K562 (cell line): ENCODE results near the gene TNPO3. TPM values are rescaled to one million over a fixed set of nuclear protein-coding genes. Genes with fewer than 3 reads are reported as not detected.

ENCODE experiments used
- ARID1B ChIP-seq: fragments of 450-650 bp; IDR thresholded peaks from 2 replicates; pipeline ENCODE4 v1.6.1; 2016; ENCODE audit warnings: antibody characterized with exemption, mild to moderate bottlenecking, inconsistent platforms
- CBX2 ChIP-seq: fragments of 200-600 bp; sonication (generic); IDR thresholded peaks from one replicate; pipeline ENCODE4 v1.6.1; 2012; ENCODE audit warnings: mild to moderate bottlenecking, low read length, inconsistent platforms; ENCODE audit not compliant: insufficient read depth, poor library complexity, severe bottlenecking
- CBX8 ChIP-seq: fragments of 200-600 bp; sonication (generic); IDR thresholded peaks from 2 replicates; pipeline ENCODE4 v1.6.1; 2012; ENCODE audit warnings: borderline replicate concordance, mixed run types, low read depth, mild to moderate bottlenecking, moderate library complexity, mixed read lengths, low read length, control low read depth, inconsistent platforms; ENCODE audit not compliant: poor library complexity, severe bottlenecking; ENCODE audit errors: extremely low read depth
- E2F3 ChIP-seq: fragments of 250-450 bp; sonication (Bioruptor Pico); IDR thresholded peaks from 2 replicates; pipeline ENCODE4 v1.4.0; 2020; ENCODE audit warnings: mild to moderate bottlenecking
- FOXA3 ChIP-seq, 2 experiments: fragments of 450-650 bp in 1 of 2; sonication (generic) in 1 of 2; formaldehyde crosslinking; IDR thresholded peaks in 1 of 2; conservative IDR thresholded peaks in 1 of 2; 2 replicates each; pipeline versions ENCODE4 v1.4.0 to v1.8.0; 2020 to 2022; ENCODE audit warnings: mild to moderate bottlenecking in 2 of 2, missing genetic modification reagents in 1 of 2
- HDAC2 ChIP-seq: fragments of 450-650 bp; IDR thresholded peaks from 2 replicates; pipeline ENCODE4 v1.6.1; 2016; ENCODE audit warnings: mild to moderate bottlenecking
- JUN ChIP-seq, 2 experiments: sonication (generic) in 1 of 2; formaldehyde crosslinking in 1 of 2; IDR thresholded peaks; 2 replicates each; pipeline versions ENCODE4 v1.6.1 to v1.8.0; 2012 to 2022; ENCODE audit warnings: borderline replicate concordance in 2 of 2, mild to moderate bottlenecking in 2 of 2, improper control_type of control experiment in 1 of 2, low read depth in 1 of 2, low read length in 1 of 2, missing genetic modification reagents in 1 of 2
- JUND ChIP-seq, 2 experiments: IDR thresholded peaks; 2 replicates in 1 of 2; 3 replicates in 1 of 2; pipeline ENCODE4 v1.6.1; 2011; ENCODE audit warnings: borderline replicate concordance in 2 of 2, low read depth in 2 of 2, low read length in 2 of 2, improper control_type of control experiment in 1 of 2, missing biosample characterization in 1 of 2, missing genetic modification characterization in 1 of 2, missing genetic modification reagents in 1 of 2
- MBD2 ChIP-seq: sonication (generic); IDR thresholded peaks from 2 replicates; pipeline ENCODE4 v1.6.1; 2016; ENCODE audit warnings: low read depth, borderline replicate concordance
- MLX ChIP-seq, 2 experiments: fragments of 450-650 bp in 1 of 2; sonication (generic) in 1 of 2; formaldehyde crosslinking; conservative IDR thresholded peaks; 2 replicates each; pipeline versions ENCODE4 v1.4.0 to v1.8.1; 2020 to 2022; ENCODE audit warnings: mild to moderate bottlenecking in 1 of 2, missing genetic modification reagents in 1 of 2
- MXI1 ChIP-seq: IDR thresholded peaks from 2 replicates; pipeline ENCODE4 v1.6.1; 2011; ENCODE audit warnings: low read depth, mild to moderate bottlenecking, improper control_type of control experiment, low read length
- RFX1 ChIP-seq: fragments of 450-650 bp; IDR thresholded peaks from 2 replicates; pipeline ENCODE4 v1.6.1; 2016; ENCODE audit warnings: mild to moderate bottlenecking, moderate library complexity
- SMARCA5 ChIP-seq: fragments of 450-650 bp; IDR thresholded peaks from 2 replicates; pipeline ENCODE4 v1.6.1; 2016
- SOX6 ChIP-seq: fragments of 450-650 bp; IDR thresholded peaks from 2 replicates; pipeline ENCODE4 v1.6.1; 2014; ENCODE audit warnings: mild to moderate bottlenecking
- TGIF2 ChIP-seq: sonication (generic); formaldehyde crosslinking; IDR thresholded peaks from 2 replicates; pipeline ENCODE4 v1.8.1; 2022; ENCODE audit warnings: mild to moderate bottlenecking, missing genetic modification reagents, moderate library complexity
- ZNF224 ChIP-seq: sonication (generic); formaldehyde crosslinking; IDR thresholded peaks from 2 replicates; pipeline ENCODE4 v1.8.0; 2022; ENCODE audit warnings: mild to moderate bottlenecking, missing genetic modification reagents
- polyA plus RNA-seq, 8 experiments: library from polyadenylated mRNA; depleted of rRNA in 4 of 8; stranded (reverse) in 5 of 8; unstranded in 3 of 8; fragments of >200 nt; fragmentation: Nextera tagmentation in 2 of 8; fragmentation: Illumina TruSeq in 1 of 8; extraction: Ambion mirVana in 2 of 8; extraction: Trizol in 1 of 8; gene quantifications; 2 replicates each; pipeline versions ENCODE4 v1.2.1 to v1.2.3, GENCODE V29; 2011 to 2014; ENCODE audit warnings: inconsistent platforms in 1 of 8, missing spikeins in 1 of 8
- total RNA-seq, 7 experiments: library from RNA; depleted of rRNA in 6 of 7; stranded (reverse); fragments of >200 nt in 6 of 7; fragmentation: Illumina TruSeq in 2 of 7; extraction: Trizol in 2 of 7; gene quantifications; 2 replicates each; pipeline versions ENCODE4 v1.2.1 to v1.2.3, GENCODE V29; 2011 to 2021; ENCODE audit warnings: low replicate concordance in 1 of 7
- TF ChIP-seq, protein P1 (sequence below): sonication (generic); formaldehyde crosslinking; IDR thresholded peaks from 2 replicates; pipeline ENCODE4 v1.8.0; 2023; ENCODE audit warnings: mild to moderate bottlenecking, missing genetic modification reagents
- TF ChIP-seq, protein P2 (sequence below): fragments of 250-450 bp; sonication (Bioruptor Pico); IDR thresholded peaks from 2 replicates; pipeline ENCODE4 v1.8.0; 2022; ENCODE audit warnings: moderate library complexity, mild to moderate bottlenecking, inconsistent platforms
- TF ChIP-seq, protein P3 (sequence below): fragments of 200-800 bp; sonication (Bioruptor generic); IDR thresholded peaks from 2 replicates; pipeline ENCODE4 v1.6.1; 2017; ENCODE audit warnings: missing genetic modification characterization, missing compliant biosample characterization

TNPO3 gene
- total and polyA plus RNA-seq, 9 of the 15 experiments (the other 6 are each of a cell fraction or from before 2014, with no cell fraction given) = 35.8 to 125 (median 110) TPM

DNA sequence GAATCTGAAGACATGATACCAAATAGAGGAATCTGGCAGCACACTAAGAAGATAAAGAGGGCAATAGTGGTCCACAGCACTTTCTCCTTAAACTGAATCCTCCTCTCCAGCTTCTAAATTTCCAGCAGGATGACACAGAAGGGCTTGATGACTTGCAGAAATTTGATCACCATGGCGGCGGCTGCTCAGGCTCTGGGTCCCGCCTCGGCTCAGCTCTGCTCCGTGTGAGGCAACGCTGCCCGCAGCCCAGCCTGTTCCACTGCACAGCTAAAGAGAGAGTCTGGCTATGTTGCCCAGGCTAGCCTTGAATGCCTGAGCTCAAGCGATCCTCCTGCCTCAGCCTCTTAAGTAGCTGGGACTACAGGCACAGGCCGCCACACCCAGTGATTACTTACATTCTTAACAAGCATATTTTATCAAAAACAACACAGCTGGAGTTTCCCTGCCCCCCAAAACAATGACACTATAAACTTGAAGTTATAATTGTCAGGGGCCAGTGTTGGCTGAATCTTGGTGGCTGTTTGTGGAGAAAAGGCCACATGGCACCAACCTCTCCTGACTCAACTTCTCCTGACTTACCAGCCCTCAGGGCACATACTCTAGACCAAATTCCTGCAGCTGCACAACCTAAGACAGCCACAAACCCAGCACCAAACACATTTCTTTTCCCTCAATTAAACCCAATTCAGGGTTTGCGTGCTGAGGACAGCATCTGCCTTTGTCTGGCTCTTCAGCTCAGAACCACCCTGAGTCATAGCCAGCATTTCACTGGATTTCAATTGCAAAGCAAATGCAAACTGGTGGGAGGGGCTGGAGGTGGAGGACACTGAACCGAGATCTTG lies 11.6 kb upstream of the TNPO3 start (continued):
- TF ChIP-seq SOX6 = peak; percentile 39; the same call in 1 of the 2 replicates
- TF ChIP-seq, protein P1, sequence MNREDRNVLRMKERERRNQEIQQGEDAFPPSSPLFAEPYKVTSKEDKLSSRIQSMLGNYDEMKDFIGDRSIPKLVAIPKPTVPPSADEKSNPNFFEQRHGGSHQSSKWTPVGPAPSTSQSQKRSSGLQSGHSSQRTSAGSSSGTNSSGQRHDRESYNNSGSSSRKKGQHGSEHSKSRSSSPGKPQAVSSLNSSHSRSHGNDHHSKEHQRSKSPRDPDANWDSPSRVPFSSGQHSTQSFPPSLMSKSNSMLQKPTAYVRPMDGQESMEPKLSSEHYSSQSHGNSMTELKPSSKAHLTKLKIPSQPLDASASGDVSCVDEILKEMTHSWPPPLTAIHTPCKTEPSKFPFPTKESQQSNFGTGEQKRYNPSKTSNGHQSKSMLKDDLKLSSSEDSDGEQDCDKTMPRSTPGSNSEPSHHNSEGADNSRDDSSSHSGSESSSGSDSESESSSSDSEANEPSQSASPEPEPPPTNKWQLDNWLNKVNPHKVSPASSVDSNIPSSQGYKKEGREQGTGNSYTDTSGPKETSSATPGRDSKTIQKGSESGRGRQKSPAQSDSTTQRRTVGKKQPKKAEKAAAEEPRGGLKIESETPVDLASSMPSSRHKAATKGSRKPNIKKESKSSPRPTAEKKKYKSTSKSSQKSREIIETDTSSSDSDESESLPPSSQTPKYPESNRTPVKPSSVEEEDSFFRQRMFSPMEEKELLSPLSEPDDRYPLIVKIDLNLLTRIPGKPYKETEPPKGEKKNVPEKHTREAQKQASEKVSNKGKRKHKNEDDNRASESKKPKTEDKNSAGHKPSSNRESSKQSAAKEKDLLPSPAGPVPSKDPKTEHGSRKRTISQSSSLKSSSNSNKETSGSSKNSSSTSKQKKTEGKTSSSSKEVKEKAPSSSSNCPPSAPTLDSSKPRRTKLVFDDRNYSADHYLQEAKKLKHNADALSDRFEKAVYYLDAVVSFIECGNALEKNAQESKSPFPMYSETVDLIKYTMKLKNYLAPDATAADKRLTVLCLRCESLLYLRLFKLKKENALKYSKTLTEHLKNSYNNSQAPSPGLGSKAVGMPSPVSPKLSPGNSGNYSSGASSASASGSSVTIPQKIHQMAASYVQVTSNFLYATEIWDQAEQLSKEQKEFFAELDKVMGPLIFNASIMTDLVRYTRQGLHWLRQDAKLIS (CRISPR knock-in tag) = 0 out of 2 replicates have a peak, but pooled peaks have one; percentile 81
- TF ChIP-seq E2F3 = peak; percentile 45; the same call in 1 of the 2 replicates
- TF ChIP-seq CBX8 = no peak
- no peak for TF ChIP-seq CBX2
- no peak for TF ChIP-seq MXI1
- TF ChIP-seq MLX (CRISPR knock-in tag; conservative IDR thresholded peaks at IDR 0.05) = no peak
- TF ChIP-seq JUN (IDR thresholded peaks at IDR 0.05; ENCODE audit: borderline replicate concordance, low read depth, low read length) = peak; percentile 93
- peak; percentile 92; the same call in 1 of the 2 replicates for TF ChIP-seq JUN (CRISPR knock-in tag; IDR thresholded peaks at IDR 0.05; ENCODE audit: borderline replicate concordance)
- peak; percentile 78 for TF ChIP-seq RFX1
- TF ChIP-seq, protein P2, sequence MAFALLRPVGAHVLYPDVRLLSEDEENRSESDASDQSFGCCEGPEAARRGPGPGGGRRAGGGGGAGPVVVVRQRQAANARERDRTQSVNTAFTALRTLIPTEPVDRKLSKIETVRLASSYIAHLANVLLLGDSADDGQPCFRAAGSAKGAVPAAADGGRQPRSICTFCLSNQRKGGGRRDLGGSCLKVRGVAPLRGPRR (CRISPR knock-in tag) = no peak; the same call in 1 of the 2 replicates
- TF ChIP-seq MBD2 = peak; percentile 39
- TF ChIP-seq, protein P3, sequence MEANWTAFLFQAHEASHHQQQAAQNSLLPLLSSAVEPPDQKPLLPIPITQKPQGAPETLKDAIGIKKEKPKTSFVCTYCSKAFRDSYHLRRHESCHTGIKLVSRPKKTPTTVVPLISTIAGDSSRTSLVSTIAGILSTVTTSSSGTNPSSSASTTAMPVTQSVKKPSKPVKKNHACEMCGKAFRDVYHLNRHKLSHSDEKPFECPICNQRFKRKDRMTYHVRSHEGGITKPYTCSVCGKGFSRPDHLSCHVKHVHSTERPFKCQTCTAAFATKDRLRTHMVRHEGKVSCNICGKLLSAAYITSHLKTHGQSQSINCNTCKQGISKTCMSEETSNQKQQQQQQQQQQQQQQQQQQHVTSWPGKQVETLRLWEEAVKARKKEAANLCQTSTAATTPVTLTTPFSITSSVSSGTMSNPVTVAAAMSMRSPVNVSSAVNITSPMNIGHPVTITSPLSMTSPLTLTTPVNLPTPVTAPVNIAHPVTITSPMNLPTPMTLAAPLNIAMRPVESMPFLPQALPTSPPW = peak; percentile 37; the same call in 1 of the 2 replicates
- no peak for TF ChIP-seq ZNF224 (CRISPR knock-in tag)
- TF ChIP-seq SMARCA5 = peak; percentile 92
- no peak for TF ChIP-seq HDAC2
- TF ChIP-seq JUND (IDR thresholded peaks at IDR 0.05; ENCODE audit: borderline replicate concordance, low read depth, low read length) = peak; percentile 90
- peak; percentile 89 for TF ChIP-seq JUND (tag; IDR thresholded peaks at IDR 0.05; ENCODE audit: borderline replicate concordance, low read depth, low read length)
- TF ChIP-seq TGIF2 (CRISPR knock-in tag) = no peak
- TF ChIP-seq FOXA3 (CRISPR knock-in tag; conservative IDR thresholded peaks at IDR 0.05 in 1 of 2, IDR thresholded peaks at IDR 0.05 in 1 of 2) = no peak
- peak; percentile 43; the same call in 1 of the 2 replicates for TF ChIP-seq ARID1B
